GM23338 (cell line): Measurements from ENCODE around the gene SSNA1. TPM values are rescaled to one million over a fixed set of nuclear protein-coding genes. Genes with fewer than 3 reads are reported as not detected.

Source experiments
- ATAC-seq: fragments of 200-7000 bp; cut with Tn5 transposase; 3 replicates; pipeline ENCODE4 v1.9.1; 2020
- DNase-seq: peaks from one replicate; pipeline ENCODE4 v3.0.0-alpha.2; 2015; ENCODE audit warnings: low spot score
- H2AFZ ChIP-seq: fragments of 200-600 bp; sonication (generic); 2 replicates; pipeline ENCODE4 v1.8.0; 2016; ENCODE audit warnings: antibody characterized with exemption, mild to moderate bottlenecking, moderate library complexity
- H3F3A ChIP-seq: fragments of 200-600 bp; sonication (generic); replicated peaks from 2 replicates; pipeline ENCODE4 v1.8.0; 2017; ENCODE audit warnings: antibody characterized with exemption, mixed run types, low read depth
- H3K27ac ChIP-seq: fragments of 200-600 bp; sonication (generic); 2 replicates; pipeline ENCODE4 v1.6.1; 2016; ENCODE audit warnings: low read depth
- H3K27me3 ChIP-seq: fragments of 200-600 bp; sonication (generic); 2 replicates; pipeline ENCODE4 v1.8.0; 2016; ENCODE audit warnings: mild to moderate bottlenecking, mixed run types, moderate library complexity; ENCODE audit not compliant: insufficient read depth
- H3K36me3 ChIP-seq: fragments of 200-600 bp; sonication (generic); 2 replicates; pipeline ENCODE4 v1.8.0; 2016; ENCODE audit warnings: mild to moderate bottlenecking; ENCODE audit not compliant: insufficient read depth
- H3K4me1 ChIP-seq: fragments of 200-600 bp; sonication (generic); 2 replicates; pipeline ENCODE4 v1.8.0; 2016; ENCODE audit warnings: mild to moderate bottlenecking, moderate library complexity; ENCODE audit not compliant: insufficient read depth
- H3K4me2 ChIP-seq: fragments of 200-600 bp; sonication (generic); 2 replicates; pipeline ENCODE4 v1.7.1; 2017; ENCODE audit warnings: mixed run types
- H3K4me3 ChIP-seq: fragments of 200-600 bp; sonication (generic); 2 replicates; pipeline ENCODE4 v1.6.1; 2016; ENCODE audit warnings: mixed run types
- H3K79me2 ChIP-seq: fragments of 200-600 bp; sonication (generic); replicated peaks from 2 replicates; pipeline ENCODE4 v1.8.0; 2017; ENCODE audit warnings: mild to moderate bottlenecking; ENCODE audit not compliant: insufficient read depth
- H3K9me2 ChIP-seq: fragments of 200-600 bp; sonication (generic); 2 replicates; pipeline ENCODE4 v1.8.0; 2017; ENCODE audit not compliant: insufficient read depth
- H4K20me1 ChIP-seq: fragments of 200-600 bp; sonication (generic); replicated peaks from 2 replicates; pipeline ENCODE4 v1.8.0; 2017; ENCODE audit warnings: mild to moderate bottlenecking; ENCODE audit not compliant: insufficient read depth
- H3K27ac Mint-ChIP-seq: 2 replicates; pipeline ENCODE4 v1.8.0; 2020; ENCODE audit warnings: inconsistent platforms, mild to moderate bottlenecking, moderate library complexity, mixed read lengths
- H3K27me3 Mint-ChIP-seq: 3 replicates; pipeline ENCODE4 v1.8.0; 2022; ENCODE audit warnings: low read depth, mild to moderate bottlenecking, moderate library complexity, mixed read lengths, inconsistent platforms; ENCODE audit not compliant: insufficient read depth, poor library complexity
- H3K36me3 Mint-ChIP-seq: 3 replicates; pipeline ENCODE4 v1.8.0; 2021; ENCODE audit warnings: low read depth, mild to moderate bottlenecking, inconsistent platforms, moderate library complexity, mixed read lengths
- H3K4me1 Mint-ChIP-seq: 3 replicates; pipeline ENCODE4 v1.8.0; 2020; ENCODE audit warnings: mild to moderate bottlenecking, inconsistent platforms, mixed read lengths
- H3K4me3 Mint-ChIP-seq: 3 replicates; pipeline ENCODE4 v1.8.0; 2021; ENCODE audit warnings: moderate library complexity, mild to moderate bottlenecking, inconsistent platforms, mixed read lengths
- H3K9me3 Mint-ChIP-seq: 3 replicates; pipeline ENCODE4 v1.8.0; 2020; ENCODE audit warnings: moderate library complexity, mild to moderate bottlenecking, inconsistent platforms, mixed read lengths
- CTCF ChIP-seq, 2 experiments: fragments of 200-600 bp in 1 of 2; sonication (generic) in 1 of 2; conservative IDR thresholded peaks; 2 replicates each; pipeline versions ENCODE4 v1.5.1 to v1.6.1; 2016 to 2017; ENCODE audit warnings: antibody characterized with exemption in 2 of 2, low read depth in 2 of 2, mild to moderate bottlenecking in 2 of 2, moderate library complexity in 1 of 2
- ETS1 ChIP-seq: IDR thresholded peaks from 2 replicates; pipeline ENCODE4 v1.6.1; 2016; ENCODE audit warnings: antibody characterized with exemption
- EZH2phosphoT487 ChIP-seq: fragments of 200-600 bp; sonication (generic); IDR thresholded peaks from one replicate; pipeline ENCODE4 v1.8.1; 2018; ENCODE audit warnings: antibody characterized with exemption; ENCODE audit not compliant: unreplicated experiment
- JUNB ChIP-seq: IDR thresholded peaks from one replicate; pipeline ENCODE4 v1.6.1; 2016; ENCODE audit warnings: antibody characterized with exemption; ENCODE audit not compliant: unreplicated experiment
- NANOG ChIP-seq: IDR thresholded peaks from 2 replicates; pipeline ENCODE4 v1.6.1; 2016; ENCODE audit warnings: antibody characterized with exemption, borderline replicate concordance
- POLR2AphosphoS5 ChIP-seq: IDR thresholded peaks from 2 replicates; pipeline ENCODE4 v1.6.1; 2016; ENCODE audit warnings: antibody characterized with exemption, low read depth
- REST ChIP-seq: IDR thresholded peaks from one replicate; pipeline ENCODE4 v1.6.1; 2018; ENCODE audit warnings: antibody characterized with exemption; ENCODE audit not compliant: unreplicated experiment
- STAT1 ChIP-seq: IDR thresholded peaks from one replicate; pipeline ENCODE4 v1.6.1; 2016; ENCODE audit warnings: antibody characterized with exemption; ENCODE audit not compliant: unreplicated experiment
- ZNF462 ChIP-seq: fragments of 250-450 bp; sonication (Bioruptor Pico); IDR thresholded peaks from 2 replicates; pipeline ENCODE4 v1.5.0; 2020; ENCODE audit warnings: mild to moderate bottlenecking, moderate library complexity
- polyA plus RNA-seq: library from polyadenylated mRNA; unstranded; fragments of >200 nt; fragmentation: Nextera tagmentation; extraction: Ambion mirVana; gene quantifications from 2 replicates; pipeline ENCODE4 v1.2.1, GENCODE V29; 2016
- total RNA-seq: library from RNA; depleted of rRNA; stranded (reverse); fragments of >200 nt; shearing (Covaris generic); gene quantifications from 2 replicates; pipeline ENCODE4 v1.2.3, GENCODE V29; 2014

Gene SSNA1
- total and polyA plus RNA-seq, 2 experiments from 2014 or later: 132 to 154 TPM

- TF ChIP-seq EZH2phosphoT487 (no peak), POLR2AphosphoS5 (no peak), JUNB (no peak), REST (no peak), STAT1 (no peak), NANOG (no peak)
These were observed 5.9 kb downstream of the SSNA1 start (continued) for GRCh38 chr9:137194388-137194787.

GRCh38 chr9:137194909-137195308 lies 6.4 kb downstream of the SSNA1 start:
- peaks cover 16% of the 10 kb centered on the region for H3K4me1 Mint-ChIP-seq
- Histone ChIP-seq H4K20me1 (no peaks in the 10 kb centered on the region; the same call in 1 of the 2 replicates), H3F3A (no peaks in the 10 kb centered on the region), H3K9me2 (no peaks in the 10 kb centered on the region), H3K27ac (no peak overlapping the region), H3K79me2 (peaks cover 45% of the 10 kb centered on the region), H3K4me1 (peaks cover 6% of the 10 kb centered on the region; the same call in 1 of the 2 replicates), H3K36me3 (no peaks in the 10 kb centered on the region), H3K4me3 (no peak overlapping the region), H3K27me3 (no peaks in the 10 kb centered on the region), H2AFZ (no peak overlapping the region), H3K4me2 (no peak overlapping the region)
- no peaks in the 10 kb centered on the region; the same call in 2 of the 3 replicates for H3K9me3 Mint-ChIP-seq
- H3K27me3 Mint-ChIP-seq: peaks cover 6% of the 10 kb centered on the region
- peaks cover 5% of the 10 kb centered on the region; the same call in 2 of the 3 replicates for H3K36me3 Mint-ChIP-seq
- no peak overlapping the region for H3K4me3 Mint-ChIP-seq
- ATAC-seq (peak; percentile 35), DNase-seq (no peak)
- no peak overlapping the region for H3K27ac Mint-ChIP-seq
- TF ChIP-seq EZH2phosphoT487: no peak
- no peak for TF ChIP-seq STAT1
- no peak for TF ChIP-seq CTCF (conservative IDR thresholded peaks at IDR 0.05; ENCODE audit: low read depth in 2 of 2)
- no peak for TF ChIP-seq ZNF462 (CRISPR knock-in tag)
- no peak for TF ChIP-seq ETS1
